MM.1S (cell line): ENCODE data around the gene SPACDR.

Experiments used
- CTCF ChIP-seq: fragments of 300-600 bp; sonication (generic); IDR thresholded peaks from 2 replicates; pipeline ENCODE4 v1.5.1; 2016; ENCODE audit warnings: antibody characterized with exemption, low read length, mixed read lengths
- EZH2 ChIP-seq: fragments of 300-600 bp; sonication (generic); optimal IDR thresholded peaks from 2 replicates; pipeline ENCODE3; 2017; ENCODE audit warnings: low read depth, mild to moderate bottlenecking, antibody characterized with exemption, low read length, mixed read lengths

DNA sequence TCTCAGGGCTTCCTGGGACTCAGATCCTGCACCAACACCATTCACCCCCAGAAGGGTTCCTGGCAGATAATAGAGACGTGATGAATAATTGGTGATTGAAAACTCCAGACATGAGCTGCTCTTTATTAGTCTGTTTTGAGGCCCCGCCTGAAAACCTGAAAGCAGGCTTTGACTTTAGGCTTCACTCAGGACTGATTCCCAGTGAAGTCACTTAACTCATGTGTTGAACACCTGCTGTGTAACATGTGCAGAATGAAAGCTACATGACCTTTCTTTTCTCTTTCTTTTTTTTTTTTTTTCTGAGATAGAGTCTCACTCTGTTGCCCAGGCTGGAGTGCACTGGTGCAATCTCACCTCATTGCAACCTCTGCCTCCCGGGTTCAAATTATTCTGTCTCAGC is 8.9 kb downstream of the SPACDR start:
- TF ChIP-seq CTCF: no peak
- no peak for TF ChIP-seq EZH2
